HG03521 (cell line): ENCODE data around the gene CBR1.

Experiments used
- ATAC-seq: cut with Tn5 transposase; IDR thresholded peaks from one replicate; pipeline ENCODE4 v1.9.1; 2021; ENCODE audit warnings: mild to moderate bottlenecking, moderate library complexity; ENCODE audit not compliant: unreplicated experiment

The CBR1 gene

GRCh38 chr21:36111238-36111637, 41.4 kb downstream of the CBR1 start:
- ATAC-seq, result no peak

- ATAC-seq, result no peak
These were observed 44.0 kb downstream of the CBR1 start for GRCh38 chr21:36113647-36114428.

- no peak for ATAC-seq
These were observed 45.4 kb downstream of the CBR1 start for GRCh38 chr21:36115138-36115730.

GRCh38 chr21:36117286-36117741, 47.5 kb downstream of the CBR1 start:
- no peak for ATAC-seq

GRCh38 chr21:36120304-36120888, 50.6 kb downstream of the CBR1 start:
- ATAC-seq, result no peak
